Measurements from ENCODE around the gene STX16. TPM values are rescaled to one million over a fixed set of nuclear protein-coding genes. Genes with fewer than 3 reads are reported as not detected.
A peak's percentile ranks its signal among the peaks of the same experiment; 100 is the strongest.

Gene STX16
- total and polyA plus RNA-seq, 9 of the 15 experiments (the other 6 are each of a cell fraction or from before 2014, with no cell fraction given), result 4.4 to 43.5 (median 14.7) TPM

DNA sequence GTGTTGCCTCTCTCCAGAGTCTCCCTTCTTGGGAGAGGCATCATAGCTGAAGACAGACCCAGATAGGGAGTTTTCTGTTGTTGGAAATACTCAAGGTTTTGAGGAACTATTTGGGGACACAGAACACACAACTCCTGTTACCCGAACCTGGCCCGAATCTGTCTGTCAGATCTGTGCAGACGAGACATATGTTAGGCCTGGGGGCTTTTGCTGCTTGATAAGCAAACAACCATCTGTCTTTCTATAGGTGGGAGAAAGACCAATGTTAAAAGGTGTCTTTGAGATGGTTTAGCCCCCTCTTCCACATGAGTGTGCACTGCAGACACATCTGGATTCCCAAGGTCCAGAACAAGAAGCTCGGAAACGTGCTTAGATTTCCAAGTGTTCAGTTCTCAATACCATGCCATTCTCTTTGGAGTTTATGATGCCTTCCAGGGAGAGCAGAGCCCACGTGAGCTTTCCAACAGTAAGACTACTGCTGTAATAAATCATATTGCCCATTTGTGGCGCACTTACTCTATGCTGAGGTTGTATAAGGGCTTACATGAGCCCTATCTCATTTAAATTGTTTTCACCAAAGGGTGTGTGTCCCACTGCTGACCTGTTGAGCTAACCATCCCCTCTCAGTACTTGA is 3.8 kb upstream of the STX16 start:
- H3K9me3 ChIP-seq (replicated peaks; ENCODE audit: control insufficient read depth, insufficient read depth, low read depth, low read length), result no peaks in the 10 kb centered on the region
- no peaks in the 10 kb centered on the region for H4K20me1 ChIP-seq (replicated peaks; ENCODE audit: control insufficient read depth, insufficient read depth, low read length)
- H3K9ac ChIP-seq (ENCODE audit: insufficient read depth in 1 of 2, low read depth in 2 of 2, low read length in 2 of 2), result no peak overlapping the region
- BruUV-seq (replicated peaks), result no TSS peak
- H3K27me3 ChIP-seq (ENCODE audit: control insufficient read depth in 2 of 2, insufficient read depth in 2 of 2, low read length in 2 of 2), result no peaks in the 10 kb centered on the region
- H3K79me2 ChIP-seq (ENCODE audit: control insufficient read depth, insufficient read depth, low read length), result peaks cover 13% of the 10 kb centered on the region
- no peak overlapping the region for H3K4me3 ChIP-seq
- 7% methylated on average over 7 of the region's 7 CpGs for WGBS (ENCODE audit: insufficient coverage, low coverage, missing lambda C conversion rate)
- ATAC-seq, result no peak
- in situ Hi-C loops (cut with MboI) (loop anchor here (25.0 kb wide), 1 partner anchor 410 kb away; the partner anchor contains the start of gene ANKRD60), intact Hi-C loops (cut with micrococcal nuclease) (no loop called here)
- H3K4me2 ChIP-seq (ENCODE audit: insufficient read depth, low read length), result no peak overlapping the region
- no peaks in the 10 kb centered on the region for H3K36me3 ChIP-seq (ENCODE audit: control insufficient read depth, insufficient read depth, low read length)
- H3K4me1 ChIP-seq (replicated peaks in 1 of 2; ENCODE audit: control insufficient read depth in 2 of 2, insufficient read depth in 2 of 2, low read length in 2 of 2), result peaks cover 0 to 20% of the 10 kb centered on the region in 2 experiments; a peak in 2 of 5 replicates
- ChIA-PET CTCF (ENCODE audit: low intra/inter-chr PET ratio) (interaction anchor here (0.5 kb wide), 1 partner anchor 575 kb away, joined by 4 read pairs; no protein-coding TSS in a partner anchor), POLR2A (interaction anchor here (0.6 to 1.1 kb wide), 4 partner anchors 15 to 1932 kb away, joined by 3 to 4 read pairs (median 3); no protein-coding TSS in a partner anchor)
- H3K27ac ChIP-seq (ENCODE audit: extremely low read depth, low read depth, low read length), result no peak overlapping the region
- no peaks in the 10 kb centered on the region for H3K9me1 ChIP-seq (ENCODE audit: control insufficient read depth, insufficient read depth, low read length)
- FAIRE-seq, result peak; percentile 58
- peak in 2 of 4 experiments; percentile 27 to 29 for DNase-seq (ENCODE audit: extremely low read depth in 1 of 4, low spot score in 3 of 4)
- H2AFZ ChIP-seq (ENCODE audit: low read depth, low read length), result no peak overlapping the region
- TF ChIP-seq ELF2 (CRISPR knock-in tag; IDR thresholded peaks at IDR 0.05) (no peak), SMARCE1 (IDR thresholded peaks at IDR 0.05) (no peak), U2AF2 (optimal IDR thresholded peaks at IDR 0.05; ENCODE audit: low read depth, low read length) (no peak), ZNF282 (CRISPR knock-in tag; IDR thresholded peaks at IDR 0.05) (no peak), E2F3 (CRISPR knock-in tag; IDR thresholded peaks at IDR 0.05) (no peak), HMG20B (CRISPR knock-in tag; IDR thresholded peaks at IDR 0.05) (no peak), ZKSCAN8 (CRISPR knock-in tag; IDR thresholded peaks at IDR 0.05) (no peak), MEIS2 (IDR thresholded peaks at IDR 0.05; ENCODE audit: partially characterized antibody) (peak; percentile 16), TCF3 (CRISPR knock-in tag; IDR thresholded peaks at IDR 0.05) (no peak), ZNF445 (CRISPR knock-in tag; IDR thresholded peaks at IDR 0.05; ENCODE audit: low read depth) (no peak), FOXA3 (CRISPR knock-in tag; conservative IDR thresholded peaks at IDR 0.05 in 1 of 2, IDR thresholded peaks at IDR 0.05 in 1 of 2) (no peak), RAD21 (CRISPR knock-in tag; conservative IDR thresholded peaks at IDR 0.05 in 1 of 2, IDR thresholded peaks at IDR 0.05 in 1 of 2) (peak in 1 of 2 experiments; percentile 45; a peak in 2 of 4 replicates), RUNX1 (IDR thresholded peaks at IDR 0.05; ENCODE audit: low read depth) (no peak), CBFB (CRISPR knock-in tag; IDR thresholded peaks at IDR 0.05) (no peak)
- TF ChIP-seq, protein P1, sequence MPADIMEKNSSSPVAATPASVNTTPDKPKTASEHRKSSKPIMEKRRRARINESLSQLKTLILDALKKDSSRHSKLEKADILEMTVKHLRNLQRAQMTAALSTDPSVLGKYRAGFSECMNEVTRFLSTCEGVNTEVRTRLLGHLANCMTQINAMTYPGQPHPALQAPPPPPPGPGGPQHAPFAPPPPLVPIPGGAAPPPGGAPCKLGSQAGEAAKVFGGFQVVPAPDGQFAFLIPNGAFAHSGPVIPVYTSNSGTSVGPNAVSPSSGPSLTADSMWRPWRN (IDR thresholded peaks at IDR 0.05; ENCODE audit: low read depth), result no peak
- TF ChIP-seq, protein P2, sequence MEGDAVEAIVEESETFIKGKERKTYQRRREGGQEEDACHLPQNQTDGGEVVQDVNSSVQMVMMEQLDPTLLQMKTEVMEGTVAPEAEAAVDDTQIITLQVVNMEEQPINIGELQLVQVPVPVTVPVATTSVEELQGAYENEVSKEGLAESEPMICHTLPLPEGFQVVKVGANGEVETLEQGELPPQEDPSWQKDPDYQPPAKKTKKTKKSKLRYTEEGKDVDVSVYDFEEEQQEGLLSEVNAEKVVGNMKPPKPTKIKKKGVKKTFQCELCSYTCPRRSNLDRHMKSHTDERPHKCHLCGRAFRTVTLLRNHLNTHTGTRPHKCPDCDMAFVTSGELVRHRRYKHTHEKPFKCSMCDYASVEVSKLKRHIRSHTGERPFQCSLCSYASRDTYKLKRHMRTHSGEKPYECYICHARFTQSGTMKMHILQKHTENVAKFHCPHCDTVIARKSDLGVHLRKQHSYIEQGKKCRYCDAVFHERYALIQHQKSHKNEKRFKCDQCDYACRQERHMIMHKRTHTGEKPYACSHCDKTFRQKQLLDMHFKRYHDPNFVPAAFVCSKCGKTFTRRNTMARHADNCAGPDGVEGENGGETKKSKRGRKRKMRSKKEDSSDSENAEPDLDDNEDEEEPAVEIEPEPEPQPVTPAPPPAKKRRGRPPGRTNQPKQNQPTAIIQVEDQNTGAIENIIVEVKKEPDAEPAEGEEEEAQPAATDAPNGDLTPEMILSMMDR (IDR thresholded peaks at IDR 0.05 in 2 of 3, conservative IDR thresholded peaks at IDR 0.05 in 1 of 3; ENCODE audit: insufficient read depth in 2 of 3, low read depth in 1 of 3, low read length in 3 of 3), result peak; percentile 15 to 42 (median 29); a peak in 4 of 6 replicates
- TF ChIP-seq, protein P3, sequence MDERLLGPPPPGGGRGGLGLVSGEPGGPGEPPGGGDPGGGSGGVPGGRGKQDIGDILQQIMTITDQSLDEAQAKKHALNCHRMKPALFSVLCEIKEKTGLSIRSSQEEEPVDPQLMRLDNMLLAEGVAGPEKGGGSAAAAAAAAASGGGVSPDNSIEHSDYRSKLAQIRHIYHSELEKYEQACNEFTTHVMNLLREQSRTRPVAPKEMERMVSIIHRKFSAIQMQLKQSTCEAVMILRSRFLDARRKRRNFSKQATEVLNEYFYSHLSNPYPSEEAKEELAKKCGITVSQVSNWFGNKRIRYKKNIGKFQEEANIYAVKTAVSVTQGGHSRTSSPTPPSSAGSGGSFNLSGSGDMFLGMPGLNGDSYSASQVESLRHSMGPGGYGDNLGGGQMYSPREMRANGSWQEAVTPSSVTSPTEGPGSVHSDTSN (CRISPR knock-in tag; IDR thresholded peaks at IDR 0.05; ENCODE audit: low read depth), result no peak
- TF ChIP-seq, protein P3 (tag; conservative IDR thresholded peaks at IDR 0.05; ENCODE audit: low read depth), result 0 out of 2 replicates have a peak, but pooled peaks have one; percentile 7
